H4 (cell line): ENCODE results near the gene GPBP1L1. TPM values are rescaled to one million over a fixed set of nuclear protein-coding genes. Genes with fewer than 3 reads are reported as not detected.
"Not testable (repeated sequence)": the region's sequence is repeated elsewhere in the genome, so short reads cannot be mapped to it uniquely, and the experiment has no call there.

Experiments used
- DNase-seq: peaks from one replicate; pipeline ENCODE4 v3.0.0-alpha.2; 2015; ENCODE audit warnings: low spot score
- total RNA-seq: library from RNA; depleted of rRNA; stranded (reverse); fragments of >200 nt; shearing (Covaris generic); gene quantifications from 2 replicates; pipeline ENCODE4 v1.2.3, GENCODE V29; 2014; rRNA removed

The GPBP1L1 gene
- 142 and 151 TPM in 2 replicates for total RNA-seq

GRCh38 chr1:45686288-45687013, at the start of gene GPBP1L1:
TSS of gene GPBP1L1 (minus strand) at chr1:45686533. CDS start at chr1:45659087, 27,446 bp downstream.
- DNase-seq, result peak; percentile 97

- DNase-seq, result no peak
These were observed 44.5 kb upstream of the GPBP1L1 start for GRCh38 chr1:45730780-45731319.

GRCh38 chr1:45730075-45730779, 43.9 kb upstream of the GPBP1L1 start:
- DNase-seq, result no peak

GRCh38 chr1:45726007-45726406, 39.7 kb upstream of the GPBP1L1 start:
- DNase-seq, result not testable (repeated sequence)

- DNase-seq, result no peak
These were observed 37.1 kb upstream of the GPBP1L1 start for GRCh38 chr1:45723248-45723930.

GRCh38 chr1:45722809-45723208, 36.5 kb upstream of the GPBP1L1 start:
- DNase-seq, result no peak

- DNase-seq, result peak; percentile 33
These were observed 34.9 kb upstream of the GPBP1L1 start for GRCh38 chr1:45721207-45721606.

- DNase-seq, result no peak
These were observed 32.0 kb upstream of the GPBP1L1 start for GRCh38 chr1:45718289-45718688.

- not testable (repeated sequence) for DNase-seq
These were observed 31.1 kb upstream of the GPBP1L1 start for GRCh38 chr1:45717386-45717785.

GRCh38 chr1:45716700-45717099, 30.4 kb upstream of the GPBP1L1 start:
- DNase-seq, result no peak

- DNase-seq, result no peak
These were observed 27.4 kb upstream of the GPBP1L1 start for GRCh38 chr1:45713711-45714110.

- no peak for DNase-seq
These were observed 18.3 kb upstream of the GPBP1L1 start for GRCh38 chr1:45704637-45705036.

- DNase-seq, result no peak
These were observed 8.5 kb upstream of the GPBP1L1 start for GRCh38 chr1:45694823-45695222.

- not testable (repeated sequence) for DNase-seq
These were observed 7.5 kb upstream of the GPBP1L1 start for GRCh38 chr1:45693811-45694210.

- DNase-seq, result peak; percentile 86
These were observed 1.7 kb upstream of the GPBP1L1 start, which contains the start of gene TMEM69 for GRCh38 chr1:45687754-45688740. TSS of gene TMEM69 (plus strand) at chr1:45688181. CDS start at chr1:45691069, 2,888 bp downstream.

- DNase-seq, result peak; percentile 99
These were observed 851 bp upstream of the GPBP1L1 start for GRCh38 chr1:45687014-45687753.

GRCh38 chr1:45686015-45686287, 382 bp downstream of the GPBP1L1 start:
- DNase-seq, result peak; percentile 25

- no peak for DNase-seq
These were observed 872 bp downstream of the GPBP1L1 start for GRCh38 chr1:45685308-45686014.

- DNase-seq, result no peak
These were observed 1.9 kb downstream of the GPBP1L1 start for GRCh38 chr1:45684402-45684801.

- no peak for DNase-seq
These were observed 3.4 kb downstream of the GPBP1L1 start for GRCh38 chr1:45682942-45683341.
